K562 (cell line): ENCODE results near the gene R3HDM2. TPM values are rescaled to one million over a fixed set of nuclear protein-coding genes. Genes with fewer than 3 reads are reported as not detected.
A peak's percentile ranks its signal among the peaks of the same experiment; 100 is the strongest.

ENCODE experiments used
- ADNP ChIP-seq: fragments of 200-800 bp; sonication (Bioruptor generic); IDR thresholded peaks from 2 replicates; pipeline ENCODE4 v1.6.1; 2016; ENCODE audit warnings: missing genetic modification characterization, missing compliant biosample characterization
- CREBBP ChIP-seq: IDR thresholded peaks from one replicate; pipeline ENCODE4 v1.6.1; 2012; ENCODE audit warnings: low read depth, mild to moderate bottlenecking, control low read depth, inconsistent platforms, low read length
- CTCF ChIP-seq, 3 experiments: IDR thresholded peaks in 2 of 3; conservative IDR thresholded peaks in 1 of 3; 2 replicates each; pipeline ENCODE4 v1.5.1; 2011 to 2012; ENCODE audit warnings: low read length in 3 of 3, mild to moderate bottlenecking in 3 of 3, control low read depth in 2 of 3, improper control_type of control experiment in 1 of 3, inconsistent platforms in 1 of 3, low read depth in 1 of 3, mixed read lengths in 1 of 3, moderate library complexity in 1 of 3; ENCODE audit not compliant: insufficient read depth in 2 of 3
- ERF ChIP-seq: fragments of 450-650 bp; formaldehyde crosslinking; IDR thresholded peaks from 2 replicates; pipeline ENCODE4 v1.4.0; 2020; ENCODE audit warnings: mild to moderate bottlenecking, mixed read lengths
- GMEB1 ChIP-seq: fragments of 250-450 bp; sonication (Bioruptor Pico); IDR thresholded peaks from 2 replicates; pipeline ENCODE4 v1.4.0; 2020; ENCODE audit warnings: mild to moderate bottlenecking
- NCOA1 ChIP-seq: fragments of 450-650 bp; IDR thresholded peaks from 2 replicates; pipeline ENCODE4 v1.6.1; 2016; ENCODE audit warnings: low read depth
- YBX1 ChIP-seq: fragments of 450-650 bp; IDR thresholded peaks from 2 replicates; pipeline ENCODE4 v1.7.1; 2016; ENCODE audit warnings: mild to moderate bottlenecking
- ZNF124 ChIP-seq: sonication (generic); formaldehyde crosslinking; IDR thresholded peaks from 2 replicates; pipeline ENCODE4 v1.8.1; 2022; ENCODE audit warnings: missing genetic modification reagents
- ZNF133 ChIP-seq: fragments of 250-450 bp; sonication (Bioruptor Pico); IDR thresholded peaks from 2 replicates; pipeline ENCODE4 v1.4.0; 2020; ENCODE audit warnings: mild to moderate bottlenecking
- ZNF384 ChIP-seq: IDR thresholded peaks from 2 replicates; pipeline ENCODE4 v1.6.1; 2012; ENCODE audit warnings: low read depth, low read length, improper control_type of control experiment
- ZNF444 ChIP-seq: fragments of 250-450 bp; sonication (Bioruptor Pico); IDR thresholded peaks from 2 replicates; pipeline ENCODE4 v1.4.0; 2020; ENCODE audit warnings: mild to moderate bottlenecking, moderate library complexity
- ZNF561 ChIP-seq: fragments of 450-650 bp; formaldehyde crosslinking; conservative IDR thresholded peaks from 2 replicates; pipeline ENCODE4 v1.4.0; 2020; ENCODE audit warnings: mild to moderate bottlenecking, moderate library complexity
- polyA plus RNA-seq, 8 experiments: library from polyadenylated mRNA; depleted of rRNA in 4 of 8; stranded (reverse) in 5 of 8; unstranded in 3 of 8; fragments of >200 nt; fragmentation: Nextera tagmentation in 2 of 8; fragmentation: Illumina TruSeq in 1 of 8; extraction: Ambion mirVana in 2 of 8; extraction: Trizol in 1 of 8; gene quantifications; 2 replicates each; pipeline versions ENCODE4 v1.2.1 to v1.2.3, GENCODE V29; 2011 to 2014; ENCODE audit warnings: inconsistent platforms in 1 of 8, missing spikeins in 1 of 8
- total RNA-seq, 7 experiments: library from RNA; depleted of rRNA in 6 of 7; stranded (reverse); fragments of >200 nt in 6 of 7; fragmentation: Illumina TruSeq in 2 of 7; extraction: Trizol in 2 of 7; gene quantifications; 2 replicates each; pipeline versions ENCODE4 v1.2.1 to v1.2.3, GENCODE V29; 2011 to 2021; ENCODE audit warnings: low replicate concordance in 1 of 7
- TF ChIP-seq, protein P1 (sequence below): fragments of 450-650 bp; IDR thresholded peaks from 2 replicates; pipeline ENCODE4 v1.6.1; 2016; ENCODE audit warnings: mild to moderate bottlenecking
- TF ChIP-seq, protein P2 (sequence below): fragments of 250-450 bp; sonication (Bioruptor Pico); IDR thresholded peaks from 2 replicates; pipeline ENCODE4 v1.4.0; 2020

The R3HDM2 gene
- total and polyA plus RNA-seq, 9 of the 15 experiments (the other 6 are each of a cell fraction or from before 2014, with no cell fraction given): 3.3 to 18.8 (median 9.0) TPM

DNA sequence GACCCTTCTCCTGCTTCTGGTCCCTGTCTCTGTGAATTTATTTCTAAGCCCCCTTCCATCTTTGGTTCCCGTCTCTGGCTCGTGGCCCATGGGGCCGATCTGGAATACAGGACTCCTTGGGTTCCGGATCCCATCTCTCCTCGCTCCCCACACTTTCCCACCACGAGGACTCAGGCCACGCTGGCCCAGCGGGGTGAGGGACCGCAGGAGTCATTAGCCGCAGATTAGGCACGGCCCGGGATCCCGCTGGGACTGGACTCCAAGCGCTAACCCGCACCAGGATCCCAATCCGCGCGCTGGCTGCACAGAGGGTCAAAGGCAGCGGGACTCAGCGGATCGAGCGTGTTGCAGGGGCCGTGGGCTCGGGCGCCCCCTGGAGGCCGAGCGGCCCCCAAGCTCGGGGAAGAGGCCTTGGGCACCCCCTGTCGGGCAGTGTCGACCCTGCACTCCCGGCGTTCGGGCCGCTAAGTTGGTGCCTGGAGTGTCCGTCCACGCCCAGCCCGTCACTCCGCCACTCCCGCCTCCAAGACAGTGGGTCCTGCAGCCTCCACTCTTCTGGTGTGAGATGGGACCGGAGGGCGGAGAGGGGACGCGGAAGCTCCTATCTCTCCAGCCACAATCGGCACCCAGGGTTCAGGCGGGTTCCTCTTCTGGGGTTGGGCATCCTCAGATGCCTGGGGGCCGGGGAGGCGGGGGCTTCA lies 191.8 kb downstream of the R3HDM2 start (continued):
- TF ChIP-seq CTCF (IDR thresholded peaks at IDR 0.05 in 2 of 3, conservative IDR thresholded peaks at IDR 0.05 in 1 of 3; ENCODE audit: insufficient read depth in 2 of 3, low read depth in 1 of 3, low read length in 3 of 3) (peak; percentile 100), GMEB1 (CRISPR knock-in tag) (no peak), ZNF384 (peak; percentile 24; the same call in 1 of the 2 replicates), CREBBP (no peak), YBX1 (no peak), NCOA1 (no peak), ZNF561 (CRISPR knock-in tag) (no peak), ZNF444 (no peak), ZNF133 (CRISPR knock-in tag) (no peak), ADNP (tag) (no peak), ERF (CRISPR knock-in tag) (no peak), ZNF124 (no peak)
- TF ChIP-seq, protein P1, sequence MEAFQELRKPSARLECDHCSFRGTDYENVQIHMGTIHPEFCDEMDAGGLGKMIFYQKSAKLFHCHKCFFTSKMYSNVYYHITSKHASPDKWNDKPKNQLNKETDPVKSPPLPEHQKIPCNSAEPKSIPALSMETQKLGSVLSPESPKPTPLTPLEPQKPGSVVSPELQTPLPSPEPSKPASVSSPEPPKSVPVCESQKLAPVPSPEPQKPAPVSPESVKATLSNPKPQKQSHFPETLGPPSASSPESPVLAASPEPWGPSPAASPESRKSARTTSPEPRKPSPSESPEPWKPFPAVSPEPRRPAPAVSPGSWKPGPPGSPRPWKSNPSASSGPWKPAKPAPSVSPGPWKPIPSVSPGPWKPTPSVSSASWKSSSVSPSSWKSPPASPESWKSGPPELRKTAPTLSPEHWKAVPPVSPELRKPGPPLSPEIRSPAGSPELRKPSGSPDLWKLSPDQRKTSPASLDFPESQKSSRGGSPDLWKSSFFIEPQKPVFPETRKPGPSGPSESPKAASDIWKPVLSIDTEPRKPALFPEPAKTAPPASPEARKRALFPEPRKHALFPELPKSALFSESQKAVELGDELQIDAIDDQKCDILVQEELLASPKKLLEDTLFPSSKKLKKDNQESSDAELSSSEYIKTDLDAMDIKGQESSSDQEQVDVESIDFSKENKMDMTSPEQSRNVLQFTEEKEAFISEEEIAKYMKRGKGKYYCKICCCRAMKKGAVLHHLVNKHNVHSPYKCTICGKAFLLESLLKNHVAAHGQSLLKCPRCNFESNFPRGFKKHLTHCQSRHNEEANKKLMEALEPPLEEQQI: no peak
- TF ChIP-seq, protein P2, sequence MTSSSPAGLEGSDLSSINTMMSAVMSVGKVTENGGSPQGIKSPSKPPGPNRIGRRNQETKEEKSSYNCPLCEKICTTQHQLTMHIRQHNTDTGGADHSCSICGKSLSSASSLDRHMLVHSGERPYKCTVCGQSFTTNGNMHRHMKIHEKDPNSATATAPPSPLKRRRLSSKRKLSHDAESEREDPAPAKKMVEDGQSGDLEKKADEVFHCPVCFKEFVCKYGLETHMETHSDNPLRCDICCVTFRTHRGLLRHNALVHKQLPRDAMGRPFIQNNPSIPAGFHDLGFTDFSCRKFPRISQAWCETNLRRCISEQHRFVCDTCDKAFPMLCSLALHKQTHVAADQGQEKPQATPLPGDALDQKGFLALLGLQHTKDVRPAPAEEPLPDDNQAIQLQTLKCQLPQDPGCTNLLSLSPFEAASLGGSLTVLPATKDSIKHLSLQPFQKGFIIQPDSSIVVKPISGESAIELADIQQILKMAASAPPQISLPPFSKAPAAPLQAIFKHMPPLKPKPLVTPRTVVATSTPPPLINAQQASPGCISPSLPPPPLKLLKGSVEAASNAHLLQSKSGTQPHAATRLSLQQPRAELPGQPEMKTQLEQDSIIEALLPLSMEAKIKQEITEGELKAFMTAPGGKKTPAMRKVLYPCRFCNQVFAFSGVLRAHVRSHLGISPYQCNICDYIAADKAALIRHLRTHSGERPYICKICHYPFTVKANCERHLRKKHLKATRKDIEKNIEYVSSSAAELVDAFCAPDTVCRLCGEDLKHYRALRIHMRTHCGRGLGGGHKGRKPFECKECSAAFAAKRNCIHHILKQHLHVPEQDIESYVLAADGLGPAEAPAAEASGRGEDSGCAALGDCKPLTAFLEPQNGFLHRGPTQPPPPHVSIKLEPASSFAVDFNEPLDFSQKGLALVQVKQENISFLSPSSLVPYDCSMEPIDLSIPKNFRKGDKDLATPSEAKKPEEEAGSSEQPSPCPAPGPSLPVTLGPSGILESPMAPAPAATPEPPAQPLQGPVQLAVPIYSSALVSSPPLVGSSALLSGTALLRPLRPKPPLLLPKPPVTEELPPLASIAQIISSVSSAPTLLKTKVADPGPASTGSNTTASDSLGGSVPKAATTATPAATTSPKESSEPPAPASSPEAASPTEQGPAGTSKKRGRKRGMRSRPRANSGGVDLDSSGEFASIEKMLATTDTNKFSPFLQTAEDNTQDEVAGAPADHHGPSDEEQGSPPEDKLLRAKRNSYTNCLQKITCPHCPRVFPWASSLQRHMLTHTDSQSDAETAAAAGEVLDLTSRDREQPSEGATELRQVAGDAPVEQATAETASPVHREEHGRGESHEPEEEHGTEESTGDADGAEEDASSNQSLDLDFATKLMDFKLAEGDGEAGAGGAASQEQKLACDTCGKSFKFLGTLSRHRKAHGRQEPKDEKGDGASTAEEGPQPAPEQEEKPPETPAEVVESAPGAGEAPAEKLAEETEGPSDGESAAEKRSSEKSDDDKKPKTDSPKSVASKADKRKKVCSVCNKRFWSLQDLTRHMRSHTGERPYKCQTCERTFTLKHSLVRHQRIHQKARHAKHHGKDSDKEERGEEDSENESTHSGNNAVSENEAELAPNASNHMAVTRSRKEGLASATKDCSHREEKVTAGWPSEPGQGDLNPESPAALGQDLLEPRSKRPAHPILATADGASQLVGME: no peak
